Ovary (tissue), 3 donors: ENCODE data around the gene KIF13A.

Source experiments
- CTCF ChIP-seq, 3 donors: fragments of 450-650 bp in 2 of 3; fragments of 200-600 bp in 1 of 3; IDR thresholded peaks; one replicate each; pipeline versions ENCODE4 v1.5.1 to v1.8.0; 2016 to 2022; ENCODE audit warnings: antibody characterized with exemption in 3 of 3, mild to moderate bottlenecking in 1 of 3
- EP300 ChIP-seq: sonication (generic); formaldehyde crosslinking; IDR thresholded peaks from one replicate; pipeline ENCODE4 v1.6.1; 2017; ENCODE audit warnings: antibody characterized with exemption
- POLR2A ChIP-seq: fragments of 450-650 bp; IDR thresholded peaks from one replicate; pipeline ENCODE4 v1.6.1; 2017; ENCODE audit warnings: antibody characterized with exemption, mild to moderate bottlenecking, moderate library complexity
- donor health status: DM: no; HTN: no; CAD: no.

DNA sequence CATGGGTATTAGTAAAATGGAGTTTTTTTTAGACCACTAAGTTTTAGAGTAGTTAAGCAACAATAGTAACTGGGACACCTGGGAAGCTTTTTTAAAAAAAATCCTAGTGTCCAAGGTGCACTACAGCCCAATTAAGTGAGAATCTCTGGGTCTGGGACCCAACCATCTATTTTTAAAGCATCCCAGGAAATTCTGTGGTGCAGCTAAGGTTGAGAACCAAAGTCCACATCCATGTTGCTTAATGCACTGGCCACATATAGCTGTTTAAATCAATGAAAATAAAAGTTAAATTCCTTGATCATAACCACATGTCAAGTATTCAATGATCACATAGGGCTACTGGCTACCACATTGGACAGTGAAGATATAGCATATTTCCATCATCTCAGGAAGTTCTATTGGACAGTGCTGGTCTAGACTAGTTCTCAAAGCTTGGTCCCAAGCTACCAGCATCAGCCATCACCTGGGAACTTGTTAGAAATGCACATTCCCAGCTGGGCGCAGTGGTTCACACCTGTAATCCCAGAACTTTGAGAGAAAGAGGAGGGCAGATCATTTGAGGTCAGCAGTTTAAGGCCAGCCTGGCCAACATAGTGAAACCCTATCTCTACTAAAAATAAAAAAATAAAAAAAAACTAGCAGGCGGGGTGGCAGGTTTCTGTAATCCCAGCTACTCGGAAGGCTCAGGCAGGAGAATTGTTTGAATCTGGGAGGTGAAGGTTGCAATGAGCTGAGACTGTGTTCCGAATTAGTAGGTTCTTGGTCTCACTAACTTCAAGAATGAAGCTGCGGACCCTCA lies 12.7 kb downstream of the KIF13A start:
- no peak for TF ChIP-seq CTCF (IDR thresholded peaks at IDR 0.05)
- no peak for TF ChIP-seq POLR2A
- no peak for TF ChIP-seq EP300
